ENCODE results near the gene TCF12.

TCF12 gene

GRCh38 chr15:57278439-57278838, 360.0 kb downstream of the TCF12 start:
- DNase-seq = no peak

DNA sequence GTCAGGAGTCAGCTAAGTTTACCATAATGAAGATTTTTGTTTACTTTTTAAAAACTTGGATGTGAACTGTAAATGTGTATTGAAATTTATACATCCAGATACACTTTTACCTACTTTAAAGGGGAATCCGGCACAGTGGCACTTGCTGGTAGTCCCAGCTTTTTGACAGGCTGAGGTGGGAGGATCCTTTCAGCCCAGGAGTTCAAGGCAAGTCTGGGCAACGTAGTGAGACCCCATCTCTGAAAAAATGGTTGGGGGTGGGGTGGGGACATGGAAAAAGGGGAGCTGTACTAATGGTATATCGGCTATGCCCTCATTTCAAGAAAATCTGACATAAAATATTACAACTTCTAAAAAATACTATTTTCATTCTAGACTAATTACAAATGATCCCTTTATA, 362.0 kb downstream of the TCF12 start:
- no peak for DNase-seq

- DNase-seq = no peak
These were observed 362.9 kb downstream of the TCF12 start for GRCh38 chr15:57281321-57281720.

DNA sequence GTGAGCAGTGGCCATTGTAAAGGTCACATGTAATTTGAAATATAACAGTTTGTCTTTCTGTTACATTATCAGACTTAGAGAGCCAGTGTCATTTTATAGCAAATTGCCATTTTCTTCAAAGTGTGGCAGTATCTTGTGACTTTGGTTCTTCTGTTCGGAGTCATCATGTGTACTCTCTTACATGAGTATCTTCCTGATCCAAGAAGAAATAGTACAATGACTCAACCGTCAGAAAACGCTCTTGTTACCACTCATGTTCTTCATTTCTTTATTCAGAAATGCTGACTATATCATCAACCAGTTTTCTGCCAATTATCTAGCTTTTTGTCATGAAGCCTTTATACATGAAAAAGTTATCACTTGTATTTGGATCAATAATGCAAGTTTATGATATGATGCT, 364.2 kb downstream of the TCF12 start:
- no peak for DNase-seq

GRCh38 chr15:57283774-57284503, 365.5 kb downstream of the TCF12 start:
- no peak for DNase-seq

- no peak for DNase-seq
These were observed 366.1 kb downstream of the TCF12 start for GRCh38 chr15:57284535-57284934.

- no peak for DNase-seq
These were observed 366.9 kb downstream of the TCF12 start for GRCh38 chr15:57285386-57285785.

GRCh38 chr15:57286446-57287122, 368.1 kb downstream of the TCF12 start:
- no peak for DNase-seq

- DNase-seq = no peak
These were observed 368.7 kb downstream of the TCF12 start for GRCh38 chr15:57287123-57287521.

- no peak for DNase-seq
These were observed 370.6 kb downstream of the TCF12 start for GRCh38 chr15:57288926-57289580.

- no peak for DNase-seq
These were observed 371.7 kb downstream of the TCF12 start for GRCh38 chr15:57290187-57290586.

DNA sequence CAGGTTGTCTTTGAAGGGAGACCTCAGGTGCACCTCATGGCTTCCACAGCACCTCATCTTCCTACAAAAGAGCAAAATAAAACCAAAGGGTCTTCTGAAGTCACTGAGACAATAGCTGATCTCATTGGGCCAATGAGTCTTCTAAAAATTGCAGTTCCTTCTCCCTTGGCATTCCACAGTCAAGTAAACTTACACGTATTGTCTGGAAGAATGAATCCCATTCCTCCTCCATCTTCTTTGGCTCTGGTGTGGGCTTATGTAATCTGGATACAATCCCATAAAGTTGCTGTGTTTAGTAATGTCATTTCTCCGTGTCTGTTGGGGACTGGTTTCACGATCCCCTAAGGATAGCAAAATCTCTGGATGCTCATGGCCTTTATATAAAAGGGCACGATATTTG, 372.4 kb downstream of the TCF12 start:
- no peak for DNase-seq

- DNase-seq = no peak
These were observed 378.2 kb downstream of the TCF12 start for GRCh38 chr15:57296473-57297162.

DNA sequence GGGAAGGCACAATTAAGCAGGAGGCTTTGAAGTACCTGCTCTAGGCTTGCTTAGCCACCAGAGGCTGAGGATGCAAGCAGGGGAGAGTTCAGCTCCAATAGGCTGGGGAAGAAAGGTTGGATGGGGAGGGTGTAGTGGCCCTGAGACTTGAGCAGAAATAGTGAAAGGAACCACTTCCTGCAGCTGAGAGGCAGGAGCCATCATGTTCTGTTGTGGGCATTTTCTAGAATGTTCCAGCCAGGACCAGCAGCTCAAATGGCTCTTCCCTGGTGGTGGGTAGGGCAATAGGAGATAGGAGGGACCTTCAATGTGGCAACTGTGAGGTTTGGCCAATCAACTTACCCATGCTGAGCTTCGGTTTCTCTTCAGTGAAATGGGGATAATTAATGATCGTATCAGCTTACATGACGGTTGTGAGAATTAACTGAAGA, 378.7 kb downstream of the TCF12 start:
- DNase-seq = peak; percentile 55

DNA sequence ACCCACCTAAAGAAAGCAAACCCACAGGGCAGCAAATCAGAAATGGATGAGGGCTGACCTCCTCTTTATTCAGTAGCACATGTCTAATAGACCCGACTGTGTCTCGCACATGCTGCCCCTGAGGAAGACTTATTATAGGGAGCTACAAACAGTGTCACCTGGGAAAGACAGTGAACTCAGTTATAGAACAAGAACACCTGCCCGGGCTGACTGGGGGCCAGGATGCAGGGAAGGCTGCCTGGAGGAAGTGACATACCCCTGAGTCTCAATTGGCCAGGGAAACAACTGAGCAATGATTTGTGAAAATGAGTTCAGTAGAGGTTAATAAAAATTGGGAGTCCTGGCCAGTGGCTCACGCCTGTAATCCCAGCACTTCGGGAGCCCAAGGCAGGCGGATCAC, 379.2 kb downstream of the TCF12 start:
- DNase-seq = no peak

DNA sequence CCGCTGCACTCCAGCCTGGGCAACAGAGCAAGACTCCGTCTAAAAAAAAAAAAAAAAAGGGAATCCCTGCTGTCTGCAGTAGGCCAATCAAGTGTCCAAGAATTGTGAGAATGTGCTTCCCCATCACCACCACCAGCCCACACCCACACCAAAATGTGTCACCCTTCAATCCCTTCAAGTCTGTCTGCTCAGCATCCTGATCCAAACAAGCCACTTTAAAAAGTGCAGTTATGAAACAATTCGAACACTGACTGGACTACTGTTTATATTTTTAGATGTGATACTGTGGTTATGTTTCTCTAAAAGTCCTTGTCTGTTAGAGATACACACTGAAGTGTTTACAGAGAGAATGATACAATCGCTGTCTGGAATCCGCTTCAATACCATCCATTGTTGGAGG, 379.8 kb downstream of the TCF12 start:
- no peak for DNase-seq

GRCh38 chr15:57298843-57299550, 380.6 kb downstream of the TCF12 start:
- DNase-seq = no peak

- no peak for DNase-seq
These were observed 382.9 kb downstream of the TCF12 start for GRCh38 chr15:57301307-57301706.

GRCh38 chr15:57302640-57303257, 384.3 kb downstream of the TCF12 start:
- DNase-seq = no peak

GRCh38 chr15:57305009-57305408, 386.6 kb downstream of the TCF12 start:
- no peak for DNase-seq

- peak; percentile 83 for DNase-seq
These were observed 387.9 kb downstream of the TCF12 start for GRCh38 chr15:57306161-57306943.
